NCI-H2107 treated with DMSO at 0.1 percent for 48 hours (cell line): ENCODE measurements around the gene KNOP1.
"Not testable (repeated sequence)": the region's sequence is repeated elsewhere in the genome, so short reads cannot be mapped to it uniquely, and the experiment has no call there.

ENCODE experiments used
- DNase-seq: peaks from one replicate; lab custom pipeline; 2025; ENCODE audit not compliant: unreplicated experiment; lab: John Stamatoyannopoulos, UW

Gene KNOP1

DNA sequence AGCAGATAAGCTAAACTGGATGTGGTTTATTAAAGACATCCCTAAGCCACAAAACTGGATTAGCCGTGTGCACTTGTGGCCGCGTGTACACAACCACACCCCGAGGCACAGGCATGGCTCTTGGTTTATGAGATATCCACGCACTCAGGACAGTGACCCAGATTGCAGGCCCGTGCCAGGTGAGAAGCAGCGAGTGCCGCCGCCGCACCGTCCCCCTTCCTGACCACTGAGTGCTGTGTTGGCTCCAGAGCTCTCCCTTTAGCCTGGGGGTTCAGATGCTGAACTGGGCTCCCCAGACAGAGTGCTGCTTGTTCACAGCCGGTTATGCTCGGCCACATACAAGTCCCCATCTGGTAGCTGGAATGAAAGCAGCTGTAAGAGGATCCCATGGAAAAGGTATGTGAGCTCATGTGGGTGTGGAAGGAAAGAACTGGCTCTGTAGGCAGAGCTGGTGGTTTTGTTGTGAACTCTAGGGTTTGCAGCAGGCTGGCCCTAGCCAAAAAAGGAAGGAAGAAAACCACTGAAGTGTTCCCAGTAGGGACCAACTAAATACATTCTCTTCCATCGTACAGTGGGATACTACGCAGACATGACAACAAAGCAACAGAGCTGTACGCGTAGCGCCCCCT, 29.5 kb downstream of the KNOP1 start:
- peak; percentile 69 for DNase-seq

DNA sequence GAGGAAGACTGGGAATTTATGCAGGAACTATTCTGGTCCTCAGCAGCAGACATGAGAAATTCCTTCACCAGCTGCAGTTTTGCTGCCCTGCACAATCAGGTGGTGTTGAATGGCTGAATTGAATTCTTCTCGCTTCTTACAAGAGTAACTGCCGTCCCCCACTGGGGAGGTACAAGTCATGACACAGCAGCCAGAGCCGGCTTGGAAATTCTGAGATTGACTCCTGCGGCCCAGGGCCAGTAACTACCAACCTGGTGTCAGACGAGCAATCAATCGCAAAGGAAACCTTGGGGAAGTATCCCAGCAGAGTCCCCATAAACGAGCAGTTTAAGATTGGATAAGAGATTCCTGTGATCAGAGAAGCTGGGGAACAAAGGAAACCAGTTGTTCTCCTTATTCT, 30.7 kb downstream of the KNOP1 start:
- no peak for DNase-seq

DNA sequence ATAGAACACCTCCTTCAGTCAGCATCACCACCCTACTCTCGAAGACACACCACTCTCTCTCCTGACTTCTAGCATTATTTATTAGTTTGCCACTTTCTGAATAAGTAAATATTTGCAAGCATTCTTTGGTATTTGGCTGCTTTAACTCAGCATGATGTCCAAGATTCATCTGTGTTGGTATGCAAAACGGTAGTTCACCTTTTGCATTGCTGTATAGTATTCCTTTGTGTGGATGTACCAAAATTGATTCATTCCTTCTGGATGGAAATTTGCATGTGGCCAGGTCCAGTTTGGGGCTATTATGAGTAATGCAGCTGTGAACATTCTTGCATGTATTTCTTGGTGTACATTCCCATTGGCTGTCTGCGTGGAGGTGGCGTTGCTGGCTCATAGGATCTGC, 32.9 kb downstream of the KNOP1 start:
- DNase-seq: no peak

DNA sequence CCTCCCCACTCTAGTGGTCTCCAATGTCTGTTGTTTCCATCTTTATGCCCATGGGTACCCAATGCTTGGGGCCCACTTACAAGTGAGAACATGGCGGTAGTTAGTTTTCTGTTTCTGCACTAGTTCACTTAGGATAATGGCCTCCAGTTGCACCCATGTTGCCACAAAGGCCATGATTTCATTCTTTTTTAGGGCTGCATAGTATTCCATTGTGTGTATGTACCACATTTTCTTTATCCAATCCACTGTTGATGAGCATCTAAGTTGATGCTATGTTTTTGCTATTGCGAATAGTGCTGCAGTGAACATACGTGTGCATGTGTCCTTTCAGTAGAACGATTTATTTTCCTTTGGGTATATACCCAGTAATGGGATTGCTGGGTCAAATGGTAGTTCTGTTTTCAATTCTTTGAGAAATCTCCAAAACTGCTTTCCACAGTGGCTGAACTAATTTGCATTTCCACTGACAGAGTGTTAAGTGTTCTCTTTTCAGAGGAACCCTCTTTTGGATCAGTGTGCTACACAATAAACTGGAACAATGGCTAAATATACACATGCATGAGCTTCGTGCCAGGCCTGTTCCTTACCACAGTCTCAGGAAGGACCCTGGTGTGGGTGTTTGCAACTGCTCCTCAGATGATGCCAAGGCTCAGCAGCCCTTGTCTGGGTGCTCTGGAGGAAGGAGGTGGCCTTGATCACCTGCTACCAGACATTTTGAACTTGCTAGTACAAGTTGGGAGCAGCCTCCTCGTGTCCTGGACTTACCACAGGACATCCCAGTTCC, 34.4 kb downstream of the KNOP1 start:
- no peak for DNase-seq

DNA sequence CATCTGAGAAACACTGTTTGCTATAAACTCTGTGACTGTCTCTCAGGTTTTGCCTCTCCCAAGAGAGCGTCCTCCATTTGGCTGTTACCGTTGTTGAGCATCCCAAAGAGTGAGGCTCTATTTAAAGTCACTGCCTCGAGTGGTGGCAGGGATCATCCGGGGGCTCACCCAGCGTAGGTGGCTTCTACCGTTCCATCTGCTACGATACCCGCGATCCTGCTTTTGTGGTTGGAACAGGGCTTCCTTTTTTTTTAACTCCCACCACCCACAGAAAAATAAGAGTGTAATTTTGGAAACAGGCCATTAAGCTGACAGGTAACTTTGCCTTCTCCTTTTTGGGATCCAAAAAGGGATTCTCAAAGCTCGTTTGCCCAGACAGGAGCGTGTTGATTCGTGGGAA, 36.4 kb downstream of the KNOP1 start:
- no peak for DNase-seq

DNA sequence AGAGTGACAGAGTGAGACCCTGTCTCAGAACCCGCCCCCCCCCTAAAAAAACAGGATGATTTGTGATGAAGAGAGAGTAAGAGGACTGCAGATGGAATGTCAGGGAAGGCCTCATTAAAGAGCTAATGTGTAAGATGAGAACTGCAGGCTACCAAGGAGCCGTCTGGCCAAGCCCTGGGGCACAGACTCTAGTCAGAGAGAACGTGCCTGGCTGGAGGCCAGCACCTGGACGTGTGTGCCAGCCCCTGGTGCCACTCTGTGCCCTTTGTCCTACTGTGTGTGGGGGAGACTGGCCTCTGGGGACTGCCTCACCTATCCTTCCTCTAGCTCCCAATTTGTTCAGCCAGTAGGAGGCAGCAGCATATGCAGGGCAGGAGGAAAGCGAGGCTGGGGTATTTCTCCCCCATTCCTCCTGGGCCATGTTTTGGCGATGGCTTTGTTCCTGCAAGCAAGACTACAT, 37.1 kb downstream of the KNOP1 start:
- peak; percentile 12 for DNase-seq

DNA sequence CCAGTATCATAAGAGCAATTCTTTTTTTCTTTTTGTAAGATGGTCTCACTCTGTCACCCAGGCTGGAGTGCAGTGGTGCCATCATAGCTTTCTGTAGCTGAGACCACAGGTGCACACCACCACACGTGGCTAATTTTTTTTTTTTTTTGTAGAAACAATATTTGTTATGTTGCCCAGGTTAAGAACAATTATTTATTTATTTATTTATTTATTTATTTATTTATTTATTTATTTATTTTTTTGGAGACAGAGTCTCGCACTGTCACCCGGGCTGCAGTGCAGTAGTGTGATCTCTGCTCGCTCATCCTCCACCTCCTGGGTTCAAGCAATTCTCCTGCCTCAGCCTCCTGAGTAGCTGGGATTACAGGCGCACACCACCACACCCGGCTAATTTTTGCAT, 38.7 kb downstream of the KNOP1 start:
- not testable (repeated sequence) for DNase-seq

DNA sequence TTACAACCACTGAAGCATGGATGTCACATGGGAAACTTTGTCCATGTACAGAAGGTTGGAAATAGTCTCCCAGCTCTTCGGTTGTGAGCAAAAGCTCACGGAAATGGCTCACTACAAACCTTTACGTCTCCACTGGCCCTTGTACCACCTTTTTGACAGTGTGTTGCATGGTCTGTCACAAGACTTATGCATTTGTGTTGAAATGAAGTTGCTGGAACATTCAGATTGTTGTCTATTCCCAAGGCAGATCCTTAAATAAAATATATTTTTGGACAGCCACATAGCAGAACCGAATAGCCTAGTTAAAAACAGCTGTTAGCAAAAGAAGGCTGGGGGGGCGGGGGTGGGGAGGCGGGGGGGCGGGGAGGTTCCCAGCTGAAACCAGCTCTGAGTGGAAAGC, 39.2 kb downstream of the KNOP1 start:
- DNase-seq: no peak

DNA sequence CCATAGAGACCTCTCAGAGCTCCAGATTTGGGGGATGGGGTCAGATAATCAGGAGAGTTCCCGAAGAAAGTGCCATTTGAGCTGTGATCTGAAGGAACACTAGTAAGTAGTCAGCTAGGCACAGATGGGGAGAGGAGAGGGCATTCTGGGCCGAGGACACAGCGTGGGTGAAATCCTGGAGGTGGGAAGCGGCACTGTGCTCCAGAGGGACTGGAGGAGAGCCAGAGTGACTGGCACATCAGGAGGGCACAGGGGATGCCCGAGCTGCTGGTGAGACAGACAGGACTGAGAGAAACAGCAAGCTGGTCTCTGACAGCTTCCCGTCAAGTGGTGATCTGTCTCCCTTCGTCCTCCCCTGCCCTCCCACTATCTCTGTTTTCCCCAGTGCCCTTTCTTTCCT, 40.6 kb downstream of the KNOP1 start:
- DNase-seq: no peak

DNA sequence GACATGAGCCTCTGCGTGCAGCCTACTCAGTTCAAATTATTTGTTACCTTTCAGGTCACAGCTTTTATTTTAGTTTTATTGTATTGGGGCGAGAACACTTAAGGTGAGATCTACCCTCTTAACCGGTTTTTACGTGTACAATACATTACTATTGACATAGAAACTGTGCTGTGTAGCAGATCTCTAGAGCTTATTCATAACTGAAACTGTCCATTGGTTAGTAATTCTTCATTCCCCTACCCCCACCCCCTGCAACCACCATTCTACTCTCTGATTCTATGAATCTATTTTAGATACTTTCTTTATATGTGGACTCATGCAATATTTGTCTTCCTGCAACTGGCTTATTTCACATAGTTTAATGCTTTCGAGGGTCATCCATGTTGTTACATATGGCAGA, 43.5 kb downstream of the KNOP1 start:
- no peak for DNase-seq

DNA sequence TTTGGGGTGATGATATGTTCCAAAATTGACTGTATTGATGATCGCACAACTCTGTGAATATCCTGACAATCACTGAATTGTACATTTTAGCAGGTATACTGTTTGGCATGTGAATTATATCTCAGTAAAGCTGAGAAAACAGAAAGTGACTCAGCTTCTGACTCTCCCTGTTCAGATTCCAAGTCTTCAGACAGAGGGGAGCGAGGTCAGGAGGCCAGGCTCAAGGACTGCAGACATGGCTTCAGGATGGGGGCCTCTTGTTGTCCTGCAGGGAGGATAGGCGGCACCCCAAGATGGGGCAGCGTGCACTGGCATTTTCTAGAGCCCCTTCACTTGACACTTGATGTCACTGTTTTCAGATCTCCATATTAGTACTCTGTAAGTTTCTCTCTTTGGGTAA, 45.6 kb downstream of the KNOP1 start:
- no peak for DNase-seq

DNA sequence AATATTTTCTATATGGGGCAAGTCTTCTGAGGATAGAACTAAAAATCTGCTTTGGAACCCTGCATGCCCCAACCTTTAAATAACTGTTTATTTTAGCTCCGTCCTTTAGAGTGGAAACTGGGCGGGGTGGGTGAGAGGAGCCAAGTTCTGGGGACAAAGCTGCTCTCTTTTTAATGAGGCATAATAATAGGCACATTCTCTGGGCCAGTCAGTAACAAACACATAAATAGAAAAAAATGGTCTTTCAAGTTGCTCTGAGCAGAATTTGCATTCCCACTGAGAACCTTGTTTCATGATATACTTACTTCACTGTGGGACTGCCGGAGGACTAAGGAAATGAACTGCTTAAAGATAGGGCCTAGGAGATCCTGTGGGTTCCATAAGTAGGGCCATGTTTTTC, 51.5 kb downstream of the KNOP1 start:
- no peak for DNase-seq

DNA sequence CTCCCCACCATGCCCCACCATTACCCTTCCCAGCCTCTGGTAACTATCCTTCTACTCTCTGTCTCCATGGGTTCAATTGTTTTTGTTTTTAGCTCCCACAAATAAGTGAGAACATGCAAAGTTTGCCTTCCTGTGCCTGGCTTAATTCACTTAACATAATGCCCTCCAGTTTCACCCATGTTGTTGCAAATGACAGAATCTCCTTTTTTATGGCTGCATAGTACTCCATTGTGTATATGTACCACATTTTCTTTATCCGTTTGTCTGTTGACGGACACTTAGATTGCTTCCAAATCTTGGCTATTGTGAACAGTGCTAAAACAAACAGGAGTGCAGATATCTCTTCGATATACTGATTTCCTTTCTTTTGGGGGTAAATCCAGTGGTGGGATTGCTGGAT, 52.7 kb downstream of the KNOP1 start:
- DNase-seq: not testable (repeated sequence)

DNA sequence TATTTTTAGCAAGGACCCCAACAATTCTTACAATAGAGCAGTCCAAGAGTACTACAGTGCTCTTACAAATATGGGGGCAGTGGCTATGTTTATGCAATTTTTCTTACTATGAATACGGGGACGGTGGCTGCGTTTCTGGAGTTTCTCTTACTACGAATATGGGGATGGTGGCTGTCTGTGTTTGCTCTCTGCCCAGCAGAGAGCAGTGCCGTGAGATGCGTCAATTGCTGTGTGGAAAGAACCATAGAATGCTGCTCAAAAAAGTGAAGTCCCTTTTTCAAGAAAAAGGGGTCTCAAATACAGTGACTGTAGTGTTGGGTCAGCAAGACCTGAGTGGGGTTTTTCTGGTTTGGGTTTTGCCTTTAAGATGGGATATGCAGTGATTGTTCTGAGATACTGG, 53.9 kb downstream of the KNOP1 start:
- DNase-seq: no peak

DNA sequence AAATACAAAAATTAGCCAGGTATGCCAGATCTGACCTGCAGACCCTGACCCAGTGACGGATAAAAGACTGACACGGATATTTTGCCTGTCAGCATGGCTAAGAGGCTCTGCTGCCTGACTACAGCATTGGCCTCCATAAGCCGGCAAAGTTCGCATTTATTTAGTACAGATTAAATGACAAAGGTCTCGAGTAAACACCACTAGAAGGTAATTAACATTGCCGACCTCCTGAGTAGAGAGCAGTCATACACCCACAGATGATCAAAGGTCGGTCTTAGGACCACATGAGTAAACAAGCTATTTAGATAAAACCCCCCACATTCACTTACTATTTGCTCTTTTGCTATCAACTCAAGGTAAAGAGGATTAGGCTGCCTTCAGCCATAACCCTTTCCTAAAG, 55.7 kb downstream of the KNOP1 start:
- DNase-seq: no peak

DNA sequence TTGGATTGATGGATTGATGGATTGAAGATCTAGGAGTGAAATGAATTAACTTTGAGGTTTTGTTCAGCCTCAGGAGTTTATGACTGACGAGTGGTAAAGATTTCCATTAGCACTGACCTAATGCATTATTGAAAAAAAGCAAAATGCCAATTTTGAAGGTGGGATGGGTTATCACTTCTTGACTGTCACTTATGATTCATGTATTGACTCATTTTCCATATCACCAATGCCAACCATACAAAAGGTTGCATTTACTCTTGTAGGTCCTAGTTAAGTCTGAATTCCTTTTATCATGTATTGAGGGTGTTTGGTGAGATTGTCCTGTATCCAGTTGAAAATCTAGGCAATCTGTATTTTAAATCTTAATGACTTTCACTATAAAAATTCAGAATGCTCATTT, 57.6 kb downstream of the KNOP1 start:
- DNase-seq: no peak

DNA sequence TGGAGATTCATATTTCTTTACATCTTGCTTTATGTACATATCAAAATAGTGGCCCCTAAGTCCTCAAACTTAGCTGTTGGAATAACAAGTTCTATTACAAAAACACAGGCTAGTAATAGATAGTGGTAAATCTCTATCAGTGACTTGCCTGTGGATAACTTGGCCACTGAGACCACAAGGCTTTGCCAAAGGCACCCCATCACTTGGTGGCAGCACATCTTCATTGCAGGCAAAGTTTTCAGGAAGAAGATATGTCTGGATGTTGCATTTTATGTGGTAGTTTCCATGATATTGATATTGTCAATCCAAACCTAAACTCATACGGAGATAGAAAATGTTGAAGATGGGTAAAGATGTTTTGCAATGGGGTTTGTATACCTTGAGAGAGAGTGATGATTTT, 58.5 kb downstream of the KNOP1 start:
- DNase-seq: no peak

DNA sequence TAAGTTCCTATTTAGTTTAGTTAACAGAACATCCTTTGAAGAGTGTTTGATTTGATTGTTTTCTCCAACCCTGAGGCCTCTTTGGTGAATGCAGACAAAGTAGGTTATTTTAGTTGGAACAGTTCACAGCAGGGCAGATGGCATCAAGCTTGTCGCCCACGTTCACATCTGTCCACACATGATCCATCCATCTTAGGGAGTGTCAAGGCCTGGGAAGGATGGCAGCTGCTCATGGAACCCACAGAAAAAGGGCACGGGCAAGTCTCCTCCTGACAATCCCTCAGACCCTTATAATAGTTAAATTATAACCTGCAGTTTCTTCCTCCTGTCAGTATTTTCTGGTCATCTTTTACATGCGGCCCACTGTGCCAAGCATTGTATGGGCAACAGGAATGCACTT, 60.2 kb downstream of the KNOP1 start:
- no peak for DNase-seq

DNA sequence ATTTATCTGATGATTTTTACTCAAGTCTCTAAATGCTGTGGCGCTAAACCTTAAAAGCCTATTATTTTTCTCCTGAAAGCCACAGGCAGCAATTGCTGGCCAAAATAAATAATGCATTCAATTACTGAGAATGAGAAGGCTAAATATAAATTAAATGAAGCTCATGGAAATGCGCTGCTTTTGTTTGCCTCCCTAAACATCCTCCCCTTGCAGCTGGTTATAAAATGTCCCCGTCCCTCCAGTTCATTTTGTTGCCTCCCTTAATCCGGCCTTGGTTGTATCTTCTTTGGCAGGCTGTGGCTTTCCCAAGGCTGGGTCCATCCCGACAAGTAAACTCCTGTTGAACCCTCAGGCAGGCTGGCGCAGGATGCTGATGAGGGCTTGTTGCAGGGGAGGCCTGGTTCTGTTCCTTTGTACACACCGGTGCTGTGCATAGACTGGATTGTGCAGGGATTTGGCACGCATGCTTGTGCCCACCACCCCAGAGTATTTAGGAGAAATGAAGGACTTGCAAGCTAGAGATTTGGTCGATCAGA, 62.7 kb downstream of the KNOP1 start:
- peak; percentile 41 for DNase-seq

DNA sequence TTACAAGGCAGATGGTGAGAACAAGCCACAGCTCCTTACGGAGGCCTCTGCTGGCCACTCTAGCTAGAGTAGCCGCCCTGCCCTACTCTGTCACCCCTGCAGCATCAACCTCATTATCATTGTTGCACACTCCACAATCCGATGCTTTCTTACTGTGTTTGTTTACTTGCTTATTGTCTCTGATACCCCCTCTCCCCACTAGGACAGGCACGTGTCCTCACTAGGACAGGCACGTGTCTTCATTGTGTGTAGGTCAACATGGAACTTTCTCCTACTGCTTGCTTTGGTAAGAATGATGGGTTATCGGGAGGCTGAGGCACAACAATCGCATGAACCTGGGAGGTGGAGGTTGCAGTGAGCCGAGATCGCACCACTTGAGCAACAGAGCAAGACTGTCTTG, 63.9 kb downstream of the KNOP1 start:
- DNase-seq: no peak
